Measurements from ENCODE around the gene PDIA2.
A peak's percentile ranks its signal among the peaks of the same experiment; 100 is the strongest.

Gene PDIA2

DNA sequence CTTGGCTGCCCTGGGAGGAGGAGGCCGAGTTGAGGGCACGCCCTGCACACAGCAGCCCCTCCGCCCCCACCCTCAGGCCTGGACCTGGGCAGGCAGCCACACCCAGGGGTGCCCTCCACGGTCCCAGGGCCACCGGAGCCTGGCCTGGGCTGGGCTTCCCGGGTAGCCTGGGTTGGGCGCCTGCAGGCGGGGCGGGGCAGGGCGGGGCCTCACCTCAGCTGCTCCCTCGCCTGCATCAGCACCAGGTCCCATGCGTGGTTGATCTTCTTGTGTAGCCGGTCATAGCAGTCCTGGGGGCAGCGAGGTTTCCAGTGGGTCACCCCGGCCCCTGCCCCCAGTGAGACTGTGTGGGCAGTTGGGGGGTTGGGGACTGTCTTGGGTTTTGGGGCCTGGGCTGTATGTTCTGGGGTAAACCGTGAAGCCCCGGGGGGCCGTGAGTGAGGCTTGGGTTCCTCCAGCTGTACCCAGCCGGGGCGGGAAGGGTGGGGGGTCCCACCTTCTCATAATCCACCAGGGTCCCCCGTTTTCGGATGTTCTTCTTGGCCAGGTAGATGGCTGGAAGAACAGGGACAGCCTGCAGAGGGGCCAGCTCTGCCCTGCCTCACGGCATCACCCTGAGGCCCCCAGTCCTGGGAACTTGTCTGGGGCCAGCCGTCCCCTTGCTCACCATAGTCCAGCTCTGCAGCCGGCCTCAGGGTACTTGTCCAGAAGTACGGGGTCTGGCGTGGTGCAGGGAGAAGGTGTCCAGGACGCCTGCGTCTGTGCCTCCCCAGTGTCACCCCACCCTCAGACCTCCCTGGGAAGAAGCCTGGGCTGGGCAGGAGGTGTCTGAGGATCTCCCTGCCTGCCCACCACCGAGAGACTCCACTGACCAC, 9.2 kb upstream of the PDIA2 start:
- H3K9me3 ChIP-seq (ENCODE audit: control insufficient read depth, low read length), result no peaks in the 10 kb centered on the region
- H3K4me3 ChIP-seq (ENCODE audit: low read length), result no peak overlapping the region
- H3K27me3 ChIP-seq (replicated peaks; ENCODE audit: control insufficient read depth, insufficient read depth, low read length), result peaks cover 5% of the 10 kb centered on the region
- no peak for DNase-seq (ENCODE audit: low read depth)
- no peaks in the 10 kb centered on the region for H3K36me3 ChIP-seq (ENCODE audit: control insufficient read depth, insufficient read depth, low read length, severe bottlenecking)
- H3K9ac ChIP-seq (ENCODE audit: low read length), result no peak overlapping the region
- no peaks in the 10 kb centered on the region for H3K4me1 ChIP-seq (ENCODE audit: control insufficient read depth, insufficient read depth, low read length)

DNA sequence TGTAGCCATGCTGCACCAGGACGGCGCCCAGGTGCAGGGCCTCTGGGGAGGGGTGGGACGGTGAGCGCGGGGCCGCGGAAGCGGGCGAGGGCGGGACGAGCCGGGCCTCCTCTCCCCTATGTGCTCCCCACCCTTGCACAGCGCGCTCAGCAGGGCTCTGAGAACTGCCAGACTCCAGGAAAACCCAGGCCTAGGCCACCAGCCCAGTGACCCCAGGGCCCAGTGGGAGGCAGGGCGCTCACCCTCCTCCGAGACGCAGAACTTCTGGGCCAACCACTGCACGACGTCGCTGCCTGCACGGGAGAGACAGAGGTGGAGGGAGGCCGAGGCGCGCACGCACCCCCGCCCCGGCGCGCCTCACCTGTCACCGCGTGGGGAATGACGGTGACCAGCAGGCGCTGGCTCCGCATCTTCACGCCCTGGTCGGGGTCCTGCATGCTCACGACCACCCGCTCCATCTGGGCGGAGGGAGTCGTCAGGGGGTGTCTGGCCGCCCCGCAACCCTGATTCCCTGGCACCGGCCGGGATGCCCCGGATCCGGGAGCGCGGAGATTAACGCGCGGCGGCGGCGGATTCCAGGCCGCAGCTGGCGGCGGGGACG, 7.8 kb upstream of the PDIA2 start:
- Histone ChIP-seq H3K4me1 (ENCODE audit: control insufficient read depth, insufficient read depth, low read length) (no peaks in the 10 kb centered on the region), H3K9me3 (ENCODE audit: control insufficient read depth, low read length) (no peaks in the 10 kb centered on the region), H3K9ac (ENCODE audit: low read length) (no peak overlapping the region), H3K27me3 (replicated peaks; ENCODE audit: control insufficient read depth, insufficient read depth, low read length) (peaks cover 5% of the 10 kb centered on the region), H3K36me3 (ENCODE audit: control insufficient read depth, insufficient read depth, low read length, severe bottlenecking) (no peaks in the 10 kb centered on the region), H3K4me3 (ENCODE audit: low read length) (peak overlapping the region; percentile 72)
- peak; percentile 40 for DNase-seq (ENCODE audit: low read depth)

DNA sequence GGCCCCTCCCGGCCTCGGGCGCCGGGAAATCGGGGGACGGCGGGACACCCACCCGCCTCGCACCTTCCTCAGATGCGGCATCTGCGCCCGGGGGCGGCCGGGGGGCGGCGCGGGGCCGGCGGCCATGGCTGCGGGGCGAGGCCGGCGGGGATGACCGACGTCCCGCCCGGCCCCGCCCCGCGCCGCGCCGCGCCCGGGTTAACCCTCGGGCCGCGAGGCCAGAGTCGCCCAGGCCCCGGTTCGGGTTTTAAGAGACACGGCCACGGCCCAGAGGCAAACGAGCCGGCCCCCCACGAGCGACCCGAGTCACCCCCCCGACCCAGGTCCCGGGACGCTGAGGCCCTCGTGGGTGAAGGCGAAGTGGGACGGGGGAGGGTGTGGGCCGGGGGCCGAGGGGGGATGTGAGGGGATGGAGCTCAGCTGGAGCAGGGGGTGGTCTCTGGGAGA, 7.2 kb upstream of the PDIA2 start, which contains the start of gene RGS11:
Gene RGS11, minus strand, starts transcription at position 159 of the 447 bp plus-strand sequence. Its CDS starts 33 bp downstream, at position 126.
- H3K9me3 ChIP-seq (ENCODE audit: control insufficient read depth, low read length), result no peaks in the 10 kb centered on the region
- peaks cover 5% of the 10 kb centered on the region for H3K27me3 ChIP-seq (replicated peaks; ENCODE audit: control insufficient read depth, insufficient read depth, low read length)
- H3K4me1 ChIP-seq (ENCODE audit: control insufficient read depth, insufficient read depth, low read length), result no peaks in the 10 kb centered on the region
- DNase-seq (ENCODE audit: low read depth), result peak; percentile 50
- H3K4me3 ChIP-seq (ENCODE audit: low read length), result peak within 1 kb of the TSS; percentile 72
- no peak within 1 kb of the TSS for H3K9ac ChIP-seq (ENCODE audit: low read length)
- no peaks in the 10 kb centered on the region for H3K36me3 ChIP-seq (ENCODE audit: control insufficient read depth, insufficient read depth, low read length, severe bottlenecking)

GRCh38 chr16:276426-277077, 6.4 kb upstream of the PDIA2 start:
- DNase-seq (ENCODE audit: low read depth), result no peak
- Histone ChIP-seq H3K4me3 (ENCODE audit: low read length) (no peak overlapping the region), H3K4me1 (ENCODE audit: control insufficient read depth, insufficient read depth, low read length) (no peaks in the 10 kb centered on the region), H3K27me3 (replicated peaks; ENCODE audit: control insufficient read depth, insufficient read depth, low read length) (peaks cover 5% of the 10 kb centered on the region), H3K9ac (ENCODE audit: low read length) (no peak overlapping the region), H3K36me3 (ENCODE audit: control insufficient read depth, insufficient read depth, low read length, severe bottlenecking) (no peaks in the 10 kb centered on the region), H3K9me3 (ENCODE audit: control insufficient read depth, low read length) (no peaks in the 10 kb centered on the region)

DNA sequence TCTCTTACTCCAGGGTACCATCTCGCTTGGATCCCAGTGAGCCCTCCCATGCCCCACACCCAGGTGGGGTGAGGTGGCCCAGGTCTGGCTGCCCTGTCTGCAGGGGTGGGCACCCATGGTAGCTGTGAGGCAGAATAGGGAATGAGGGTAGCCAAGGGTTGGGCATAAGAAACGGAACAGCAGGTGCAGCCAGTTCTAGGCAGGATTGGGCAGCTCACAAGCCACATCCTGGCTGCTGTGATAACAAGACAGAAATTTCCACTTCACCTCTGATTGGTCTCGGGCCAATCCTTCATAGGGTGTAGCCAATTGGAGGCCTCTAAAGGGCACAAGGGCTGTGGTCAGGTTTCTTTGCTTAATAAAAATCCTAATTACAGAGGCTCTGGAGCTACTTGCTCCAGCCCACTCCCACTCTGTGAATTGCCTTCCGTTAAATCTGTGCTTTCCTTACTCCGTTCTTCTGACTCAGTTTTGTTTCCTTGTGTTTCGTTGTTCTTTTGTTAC, 4.0 kb upstream of the PDIA2 start:
- H3K4me1 ChIP-seq (ENCODE audit: control insufficient read depth, insufficient read depth, low read length), result no peaks in the 10 kb centered on the region
- no peak overlapping the region for H3K4me3 ChIP-seq (ENCODE audit: low read length)
- DNase-seq (ENCODE audit: low read depth), result peak; percentile 12
- no peak overlapping the region for H3K9ac ChIP-seq (ENCODE audit: low read length)
- no peaks in the 10 kb centered on the region for H3K36me3 ChIP-seq (ENCODE audit: control insufficient read depth, insufficient read depth, low read length, severe bottlenecking)
- H3K9me3 ChIP-seq (ENCODE audit: control insufficient read depth, low read length), result no peaks in the 10 kb centered on the region
- H3K27me3 ChIP-seq (replicated peaks; ENCODE audit: control insufficient read depth, insufficient read depth, low read length), result peaks cover 5% of the 10 kb centered on the region

DNA sequence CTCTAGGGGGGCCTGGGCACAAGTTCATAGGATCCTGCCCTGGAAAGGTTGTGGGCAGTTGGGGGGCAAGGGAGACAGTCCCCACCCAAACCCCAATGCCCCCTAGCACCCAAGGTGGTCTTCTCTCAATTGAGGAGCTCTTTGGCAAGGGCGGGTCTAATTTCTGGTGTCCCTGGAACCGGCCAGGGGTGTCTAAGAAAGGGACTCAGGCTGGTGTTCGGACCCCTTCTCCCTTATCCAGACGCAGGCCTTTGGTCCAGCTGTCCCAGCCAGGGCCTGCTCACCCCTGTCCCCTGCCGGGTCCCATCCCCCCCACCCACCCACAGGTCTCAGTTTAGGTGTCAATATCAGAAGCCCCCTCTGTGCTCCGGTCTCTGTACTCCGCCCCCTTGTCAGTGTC, 3.4 kb upstream of the PDIA2 start:
- Histone ChIP-seq H3K4me1 (ENCODE audit: control insufficient read depth, insufficient read depth, low read length) (no peaks in the 10 kb centered on the region), H3K36me3 (ENCODE audit: control insufficient read depth, insufficient read depth, low read length, severe bottlenecking) (no peaks in the 10 kb centered on the region), H3K9ac (ENCODE audit: low read length) (no peak overlapping the region), H3K4me3 (ENCODE audit: low read length) (no peak overlapping the region), H3K9me3 (ENCODE audit: control insufficient read depth, low read length) (no peaks in the 10 kb centered on the region), H3K27me3 (replicated peaks; ENCODE audit: control insufficient read depth, insufficient read depth, low read length) (peaks cover 5% of the 10 kb centered on the region)
- no peak for DNase-seq (ENCODE audit: low read depth)

DNA sequence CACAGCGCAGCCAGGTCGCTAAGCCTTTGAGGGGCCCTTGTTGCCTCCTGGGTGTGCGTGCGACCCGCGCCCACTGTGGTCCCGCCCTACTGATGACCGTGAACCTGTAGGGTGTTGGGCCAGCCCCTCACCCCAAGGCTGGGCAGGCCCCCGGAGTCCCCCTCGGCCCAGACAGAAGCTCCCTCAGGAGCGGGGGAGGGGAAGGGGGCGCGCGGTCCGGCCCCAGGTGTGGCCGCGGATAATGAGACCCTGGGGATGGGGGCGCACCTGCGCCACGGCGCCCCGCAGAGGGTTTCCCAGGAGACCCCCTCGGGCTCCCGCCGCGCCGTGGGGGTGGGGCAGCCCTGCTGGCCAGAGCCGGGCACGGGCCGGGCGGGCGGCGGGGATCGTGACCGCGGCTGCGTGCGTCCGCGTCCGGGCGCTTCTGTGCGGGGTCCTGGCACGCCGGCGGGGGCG, 2.9 kb upstream of the PDIA2 start:
- Histone ChIP-seq H3K4me3 (ENCODE audit: low read length) (no peak overlapping the region), H3K27me3 (replicated peaks; ENCODE audit: control insufficient read depth, insufficient read depth, low read length) (peaks cover 3% of the 10 kb centered on the region), H3K9ac (ENCODE audit: low read length) (no peak overlapping the region), H3K36me3 (ENCODE audit: control insufficient read depth, insufficient read depth, low read length, severe bottlenecking) (no peaks in the 10 kb centered on the region), H3K4me1 (ENCODE audit: control insufficient read depth, insufficient read depth, low read length) (no peaks in the 10 kb centered on the region), H3K9me3 (ENCODE audit: control insufficient read depth, low read length) (no peaks in the 10 kb centered on the region)
- no peak for DNase-seq (ENCODE audit: low read depth)

GRCh38 chr16:280552-280951, 2.4 kb upstream of the PDIA2 start, which contains the start of gene ARHGDIG:
ARHGDIG (plus strand) TSS chr16:280591; CDS start chr16:280681, 90 bp downstream.
- no peak within 1 kb of the TSS for H3K9ac ChIP-seq (ENCODE audit: low read length)
- no peaks in the 10 kb centered on the region for H3K27me3 ChIP-seq (replicated peaks; ENCODE audit: control insufficient read depth, insufficient read depth, low read length)
- H3K4me3 ChIP-seq (ENCODE audit: low read length), result no peak within 1 kb of the TSS
- no peaks in the 10 kb centered on the region for H3K9me3 ChIP-seq (ENCODE audit: control insufficient read depth, low read length)
- DNase-seq (ENCODE audit: low read depth), result peak; percentile 56
- H3K36me3 ChIP-seq (ENCODE audit: control insufficient read depth, insufficient read depth, low read length, severe bottlenecking), result no peaks in the 10 kb centered on the region
- no peaks in the 10 kb centered on the region for H3K4me1 ChIP-seq (ENCODE audit: control insufficient read depth, insufficient read depth, low read length)

GRCh38 chr16:280991-281659, 1.8 kb upstream of the PDIA2 start:
- Histone ChIP-seq H3K4me3 (ENCODE audit: low read length) (no peak overlapping the region), H3K9me3 (ENCODE audit: control insufficient read depth, low read length) (no peaks in the 10 kb centered on the region), H3K9ac (ENCODE audit: low read length) (no peak overlapping the region), H3K36me3 (ENCODE audit: control insufficient read depth, insufficient read depth, low read length, severe bottlenecking) (no peaks in the 10 kb centered on the region), H3K27me3 (replicated peaks; ENCODE audit: control insufficient read depth, insufficient read depth, low read length) (no peaks in the 10 kb centered on the region), H3K4me1 (ENCODE audit: control insufficient read depth, insufficient read depth, low read length) (no peaks in the 10 kb centered on the region)
- no peak for DNase-seq (ENCODE audit: low read depth)

DNA sequence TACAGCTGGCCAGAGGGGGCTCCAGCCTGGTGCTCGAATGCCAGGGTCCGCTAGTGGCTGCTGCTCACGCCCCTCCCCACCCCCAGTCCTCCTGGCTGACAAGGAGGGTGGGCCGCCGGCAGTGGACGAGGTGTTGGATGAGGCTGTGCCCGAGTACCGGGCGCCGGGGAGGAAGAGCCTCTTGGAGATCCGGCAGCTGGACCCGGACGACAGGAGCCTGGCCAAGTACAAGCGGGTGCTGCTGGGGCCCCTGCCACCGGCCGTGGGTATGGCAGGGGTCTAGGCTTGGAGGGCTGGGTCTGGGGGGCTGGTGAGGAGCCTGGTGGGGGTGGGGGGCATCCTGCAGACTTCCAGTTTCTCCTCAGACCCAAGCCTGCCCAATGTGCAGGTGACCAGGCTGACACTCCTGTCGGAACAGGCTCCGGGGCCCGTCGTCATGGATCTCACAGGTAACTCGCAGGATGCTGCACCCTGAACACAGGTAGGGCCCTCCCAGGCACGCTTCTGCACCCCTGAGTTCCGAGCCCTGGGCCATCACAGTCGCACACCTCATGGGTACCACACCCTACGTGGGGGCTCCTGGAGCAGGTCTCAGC, 1.2 kb upstream of the PDIA2 start:
- Histone ChIP-seq H3K9me3 (ENCODE audit: control insufficient read depth, low read length) (no peaks in the 10 kb centered on the region), H3K9ac (ENCODE audit: low read length) (no peak overlapping the region), H3K27me3 (replicated peaks; ENCODE audit: control insufficient read depth, insufficient read depth, low read length) (no peaks in the 10 kb centered on the region), H3K36me3 (ENCODE audit: control insufficient read depth, insufficient read depth, low read length, severe bottlenecking) (no peaks in the 10 kb centered on the region), H3K4me1 (ENCODE audit: control insufficient read depth, insufficient read depth, low read length) (no peaks in the 10 kb centered on the region), H3K4me3 (ENCODE audit: low read length) (no peak overlapping the region)
- DNase-seq (ENCODE audit: low read depth), result no peak
